Neural cell (in vitro differentiated cells): ENCODE data around the gene ROCK2. TPM values are rescaled to one million over a fixed set of nuclear protein-coding genes. Genes with fewer than 3 reads are reported as not detected.

Experiments used
- H2AFZ ChIP-seq: fragments of 200-600, 300-800 bp; sonication (generic), shearing (Covaris generic); 2 replicates; pipeline ENCODE4 v1.6.0; 2014; ENCODE audit warnings: low read depth, mild to moderate bottlenecking, antibody characterized with exemption, low read length, moderate library complexity
- H3F3A ChIP-seq: fragments of 200-600 bp; shearing (Covaris generic); 2 replicates; pipeline ENCODE4 v1.6.1; 2016; ENCODE audit warnings: mild to moderate bottlenecking, moderate library complexity, mixed read lengths, antibody characterized with exemption, low read length; ENCODE audit not compliant: insufficient read depth, poor library complexity, severe bottlenecking
- H3K27ac ChIP-seq: fragments of 200-600, 300-800 bp; sonication (generic), shearing (Covaris generic); 2 replicates; pipeline ENCODE4 v1.5.1; 2014; ENCODE audit warnings: mild to moderate bottlenecking, low read length, moderate library complexity
- H3K27me3 ChIP-seq: fragments of 300-800, 200-600 bp; sonication (generic), shearing (Covaris generic); 2 replicates; pipeline ENCODE4 v1.6.0; 2014; ENCODE audit warnings: mild to moderate bottlenecking, low read depth, low read length, moderate library complexity; ENCODE audit not compliant: insufficient read depth
- H3K36me3 ChIP-seq: fragments of 300-800, 200-600 bp; sonication (generic), shearing (Covaris generic); 2 replicates; pipeline ENCODE4 v1.5.1; 2014; ENCODE audit warnings: mild to moderate bottlenecking, antibody characterized with exemption, low read length, moderate library complexity; ENCODE audit not compliant: insufficient read depth
- H3K4me2 ChIP-seq: fragments of 300-800, 200-600 bp; sonication (generic), shearing (Covaris generic); 2 replicates; pipeline ENCODE4 v1.6.0; 2014; ENCODE audit warnings: mild to moderate bottlenecking, low read length
- H3K4me3 ChIP-seq: fragments of 300-800, 200-600 bp; sonication (generic), shearing (Covaris generic); 2 replicates; pipeline ENCODE4 v1.5.1; 2014; ENCODE audit warnings: mild to moderate bottlenecking, low read length, moderate library complexity
- H3K79me2 ChIP-seq: fragments of 200-600 bp; shearing (Covaris generic); replicated peaks from 2 replicates; pipeline ENCODE4 v1.6.0; 2014; ENCODE audit warnings: mild to moderate bottlenecking, low read length, moderate library complexity; ENCODE audit not compliant: insufficient read depth
- H3K9ac ChIP-seq: fragments of 300-800, 200-600 bp; sonication (generic), shearing (Covaris generic); 2 replicates; pipeline ENCODE4 v1.6.1; 2016; ENCODE audit warnings: mild to moderate bottlenecking, low read length, mixed read lengths
- H3K9me2 ChIP-seq: fragments of 200-600 bp; shearing (Covaris generic); 2 replicates; pipeline ENCODE4 v1.6.1; 2016; ENCODE audit warnings: mild to moderate bottlenecking, low read length, mixed read lengths; ENCODE audit not compliant: insufficient read depth
- H3K9me3 ChIP-seq: fragments of 200-600, 300-800 bp; sonication (generic), shearing (Covaris generic); 2 replicates; pipeline ENCODE4 v1.6.1; 2016; ENCODE audit warnings: mild to moderate bottlenecking, mixed run types, low read length, moderate library complexity, mixed read lengths
- H4K20me1 ChIP-seq: fragments of 200-600 bp; shearing (Covaris generic); 2 replicates; pipeline ENCODE4 v1.6.1; 2016; ENCODE audit warnings: mild to moderate bottlenecking, mixed run types; ENCODE audit not compliant: insufficient read depth
- CTCF ChIP-seq: fragments of 450-650 bp; IDR thresholded peaks from 2 replicates; pipeline ENCODE4 v1.5.1; 2014; ENCODE audit warnings: antibody characterized with exemption, mild to moderate bottlenecking, moderate library complexity; ENCODE audit not compliant: poor library complexity, severe bottlenecking
- EP300 ChIP-seq: fragments of 450-650 bp; conservative IDR thresholded peaks from 2 replicates; pipeline ENCODE4 v1.6.1; 2014; ENCODE audit warnings: antibody characterized with exemption, mild to moderate bottlenecking, moderate library complexity; ENCODE audit not compliant: poor library complexity, severe bottlenecking
- EZH2 ChIP-seq: fragments of 200-600, 300-800 bp; shearing (Covaris generic), sonication (generic); IDR thresholded peaks from 2 replicates; pipeline ENCODE4 v1.6.1; 2014; ENCODE audit warnings: antibody characterized with exemption, low read length, borderline replicate concordance, mild to moderate bottlenecking; ENCODE audit not compliant: insufficient read depth, poor library complexity, severe bottlenecking
- MXI1 ChIP-seq: fragments of 450-650 bp; conservative IDR thresholded peaks from 2 replicates; pipeline ENCODE4 v1.6.1; 2014; ENCODE audit warnings: antibody characterized with exemption, mild to moderate bottlenecking; ENCODE audit not compliant: poor library complexity, severe bottlenecking
- POLR2AphosphoS5 ChIP-seq: IDR thresholded peaks from 2 replicates; pipeline ENCODE4 v1.6.1; 2012
- RAD21 ChIP-seq: fragments of 450-650 bp; conservative IDR thresholded peaks from 2 replicates; pipeline ENCODE4 v1.6.1; 2014; ENCODE audit warnings: antibody characterized with exemption, mild to moderate bottlenecking, moderate library complexity
- REST ChIP-seq: IDR thresholded peaks from 2 replicates; pipeline ENCODE4 v1.6.1; 2012; ENCODE audit warnings: borderline replicate concordance
- SMC3 ChIP-seq: fragments of 450-650 bp; conservative IDR thresholded peaks from 2 replicates; pipeline ENCODE4 v1.6.1; 2014; ENCODE audit warnings: antibody characterized with exemption, mild to moderate bottlenecking, moderate library complexity; ENCODE audit not compliant: poor library complexity
- TAF1 ChIP-seq: IDR thresholded peaks from 2 replicates; pipeline ENCODE4 v1.6.1; 2012; ENCODE audit warnings: low read depth
- polyA plus RNA-seq: library from polyadenylated mRNA; depleted of rRNA; stranded (reverse); fragments of >200 nt; gene quantifications from 2 replicates; pipeline ENCODE4 v1.2.3, GENCODE V29; 2014

Gene ROCK2
- polyA plus RNA-seq, 1 donor from 2014 or later, result 25.7 TPM

- Histone ChIP-seq H2AFZ (no peak overlapping the region), H3K4me2 (no peak overlapping the region), H4K20me1 (no peaks in the 10 kb centered on the region), H3K9ac (no peak overlapping the region), H3K27ac (no peak overlapping the region), H3K9me2 (no peaks in the 10 kb centered on the region), H3K79me2 (peaks cover 6% of the 10 kb centered on the region), H3K36me3 (no peaks in the 10 kb centered on the region), H3K4me3 (no peak overlapping the region), H3K27me3 (no peaks in the 10 kb centered on the region), H3K9me3 (no peaks in the 10 kb centered on the region), H3F3A (no peaks in the 10 kb centered on the region)
- TF ChIP-seq REST (no peak), SMC3 (no peak), TAF1 (no peak), EZH2 (no peak), EP300 (no peak), RAD21 (no peak), CTCF (no peak), POLR2AphosphoS5 (no peak), MXI1 (no peak)
Measured at GRCh38 chr2:11260979-11261378, 83.5 kb downstream of the ROCK2 start.

GRCh38 chr2:11257964-11258363, 86.5 kb downstream of the ROCK2 start:
- no peaks in the 10 kb centered on the region for H3F3A ChIP-seq
- H3K79me2 ChIP-seq, result peaks cover 3% of the 10 kb centered on the region
- TF ChIP-seq SMC3, result no peak
- no peak for TF ChIP-seq RAD21
- no peak for TF ChIP-seq POLR2AphosphoS5
- TF ChIP-seq REST, result no peak
- no peak for TF ChIP-seq EZH2
- no peak for TF ChIP-seq MXI1
- no peak for TF ChIP-seq EP300
- TF ChIP-seq TAF1, result no peak
- TF ChIP-seq CTCF, result no peak
- no peaks in the 10 kb centered on the region for H3K27me3 ChIP-seq
- no peaks in the 10 kb centered on the region for H3K9me3 ChIP-seq
- H3K9ac ChIP-seq, result no peak overlapping the region
- H3K4me3 ChIP-seq, result no peak overlapping the region
- H2AFZ ChIP-seq, result no peak overlapping the region
- H4K20me1 ChIP-seq, result no peaks in the 10 kb centered on the region
- H3K9me2 ChIP-seq, result no peaks in the 10 kb centered on the region
- H3K36me3 ChIP-seq, result no peaks in the 10 kb centered on the region
- no peak overlapping the region for H3K27ac ChIP-seq
- no peak overlapping the region for H3K4me2 ChIP-seq
